Right lobe of liver (tissue), 6 donors: Measurements from ENCODE around the gene DOCK10. TPM values are rescaled to one million over a fixed set of nuclear protein-coding genes. Genes with fewer than 3 reads are reported as not detected.

Experiments
- ATAC-seq, 4 donors: fragments of 200-7000 bp; cut with Tn5 transposase; one replicate each; pipeline ENCODE4 v1.9.1; 2020; ENCODE audit warnings: mild to moderate bottlenecking in 4 of 4, moderate library complexity in 4 of 4
- DNase-seq, 3 donors: peaks; one replicate each; pipeline ENCODE4 v3.0.0-alpha.2; 2020
- H3K27ac ChIP-seq, 3 donors: fragments of 200-600 bp; one replicate each; pipeline ENCODE4 v1.8.0; 2022
- H3K27me3 ChIP-seq, 2 donors: fragments of 200-600 bp; one replicate each; pipeline ENCODE4 v1.8.0; 2022
- H3K36me3 ChIP-seq, 4 donors: fragments of 200-600 bp; sonication (generic) in 1 of 4; one replicate each; pipeline versions ENCODE4 v1.5.1 to v1.8.0; 2017 to 2022; ENCODE audit warnings: control low read depth in 1 of 4
- H3K4me1 ChIP-seq, 4 donors: fragments of 200-600 bp; sonication (generic) in 1 of 4; one replicate each; pipeline versions ENCODE4 v1.5.1 to v1.8.0; 2017 to 2022; ENCODE audit warnings: control low read depth in 1 of 4
- H3K4me3 ChIP-seq, 3 donors: fragments of 200-600 bp; one replicate each; pipeline ENCODE4 v1.8.0; 2022
- H3K9me3 ChIP-seq, 4 donors: fragments of 200-600 bp; sonication (generic) in 1 of 4; one replicate each; pipeline versions ENCODE4 v1.5.1 to v1.8.0; 2017 to 2022; ENCODE audit warnings: control low read depth in 1 of 4
- POLR2A ChIP-seq: fragments of 450-650 bp; IDR thresholded peaks from one replicate; pipeline ENCODE4 v1.6.1; 2017; ENCODE audit warnings: antibody characterized with exemption, mild to moderate bottlenecking
- WGBS: methylation state at CpG from one replicate; pipeline ENCODE4 v1.1.6; 2018; ENCODE audit warnings: low coverage, low lambda C conversion rate; ENCODE audit not compliant: insufficient coverage; ENCODE audit errors: missing lambda C conversion rate; 5-methylcytosine and 5-hydroxymethylcytosine counted together
- intact Hi-C, 2 donors: fragments of 100-400 bp; cut with DNase I; formaldehyde crosslinking; loops; one replicate each; pipeline versions ENCODE4 v1.11.2 to v1.14.1; 2022
- total RNA-seq, 6 experiments: library from RNA; depleted of rRNA in 2 of 6; stranded (reverse); fragments of >200 nt in 2 of 6; fragmentation: NEBNext Ultra II Directional in 3 of 6; extraction: Animal tissue kit (Norgen Biotek cat#: 25700) in 3 of 6; gene quantifications; one replicate each; pipeline versions ENCODE4 v1.1.0 to v1.2.4, GENCODE V29; 2016 to 2023
- TF ChIP-seq, protein P1 (sequence below), 4 donors: fragments of 200-600 bp in 3 of 4; fragments of 450-650 bp in 1 of 4; IDR thresholded peaks; one replicate each; pipeline versions ENCODE4 v1.5.1 to v1.8.0; 2016 to 2022; ENCODE audit warnings: antibody characterized with exemption in 4 of 4, mild to moderate bottlenecking in 2 of 4
- donor health status: DM: no; HTN: yes; CAD: no.
- donor health status: DM: no; HTN: no; CAD: no.
- donor health status: DM: no; HTN: no; CAD: no.
- donor health status: DM: no; HTN: yes; CAD: no.
- donor health status: DM: no; HTN: yes; CAD: no.

DOCK10 gene
- total RNA-seq, 6 experiments from 2014 or later, result 5.1 to 10.2 (median 7.1) TPM

DNA sequence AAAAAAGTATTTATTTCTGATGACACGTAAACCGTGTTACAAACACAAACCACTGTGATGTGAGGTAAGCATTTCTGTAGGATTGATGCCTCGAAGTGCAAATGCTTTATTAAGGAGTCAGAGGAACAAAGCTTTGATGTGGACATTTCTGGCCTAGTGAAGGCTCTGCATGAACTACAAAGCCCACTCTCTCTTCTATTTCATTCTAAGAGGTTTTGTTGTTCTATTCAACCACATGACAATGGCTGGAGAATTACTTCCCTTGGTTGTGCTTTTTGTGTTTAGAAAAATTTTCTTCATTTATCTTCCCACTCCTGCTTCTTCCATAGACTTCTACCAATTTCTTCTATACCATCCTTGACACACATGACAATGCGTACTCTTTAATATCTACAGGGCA lies 200.4 kb downstream of the DOCK10 start:
- intact Hi-C loops, result no loop called here
- Histone ChIP-seq H3K27ac (no peak overlapping the region), H3K36me3 (no peaks in the 10 kb centered on the region), H3K4me1 (no peaks in the 10 kb centered on the region), H3K27me3 (no peaks in the 10 kb centered on the region), H3K4me3 (no peak overlapping the region), H3K9me3 (no peaks in the 10 kb centered on the region)
- no peak for TF ChIP-seq POLR2A
- TF ChIP-seq, protein P1, sequence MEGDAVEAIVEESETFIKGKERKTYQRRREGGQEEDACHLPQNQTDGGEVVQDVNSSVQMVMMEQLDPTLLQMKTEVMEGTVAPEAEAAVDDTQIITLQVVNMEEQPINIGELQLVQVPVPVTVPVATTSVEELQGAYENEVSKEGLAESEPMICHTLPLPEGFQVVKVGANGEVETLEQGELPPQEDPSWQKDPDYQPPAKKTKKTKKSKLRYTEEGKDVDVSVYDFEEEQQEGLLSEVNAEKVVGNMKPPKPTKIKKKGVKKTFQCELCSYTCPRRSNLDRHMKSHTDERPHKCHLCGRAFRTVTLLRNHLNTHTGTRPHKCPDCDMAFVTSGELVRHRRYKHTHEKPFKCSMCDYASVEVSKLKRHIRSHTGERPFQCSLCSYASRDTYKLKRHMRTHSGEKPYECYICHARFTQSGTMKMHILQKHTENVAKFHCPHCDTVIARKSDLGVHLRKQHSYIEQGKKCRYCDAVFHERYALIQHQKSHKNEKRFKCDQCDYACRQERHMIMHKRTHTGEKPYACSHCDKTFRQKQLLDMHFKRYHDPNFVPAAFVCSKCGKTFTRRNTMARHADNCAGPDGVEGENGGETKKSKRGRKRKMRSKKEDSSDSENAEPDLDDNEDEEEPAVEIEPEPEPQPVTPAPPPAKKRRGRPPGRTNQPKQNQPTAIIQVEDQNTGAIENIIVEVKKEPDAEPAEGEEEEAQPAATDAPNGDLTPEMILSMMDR (IDR thresholded peaks at IDR 0.05), result no peak
- no peak for DNase-seq
- WGBS, result 89% methylated on average over 4 of the region's 4 CpGs
- ATAC-seq, result no peak

DNA sequence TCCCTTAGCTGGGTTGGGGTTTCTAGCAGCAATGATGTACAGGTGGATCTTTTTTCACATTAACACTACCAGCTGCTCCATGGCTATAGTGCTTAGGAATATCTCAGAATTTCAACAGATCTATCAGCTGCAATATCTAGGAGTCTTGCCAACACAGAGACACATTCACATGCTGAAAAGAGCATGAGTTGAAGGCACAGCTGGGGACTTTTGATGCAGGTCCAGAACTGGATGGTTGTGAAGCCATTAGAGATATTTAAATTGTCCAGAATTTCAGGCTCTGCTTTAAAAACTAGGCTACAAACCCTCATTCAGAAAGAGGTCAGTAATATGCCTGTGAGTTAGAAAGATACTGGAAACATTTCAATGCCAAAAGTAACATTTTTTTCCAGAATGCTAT lies 203.9 kb downstream of the DOCK10 start:
- no peak overlapping the region for H3K27ac ChIP-seq
- TF ChIP-seq, protein P1 (IDR thresholded peaks at IDR 0.05), result no peak
- DNase-seq, result no peak
- intact Hi-C loops, result no loop called here
- H3K9me3 ChIP-seq, result no peaks in the 10 kb centered on the region
- H3K4me1 ChIP-seq, result no peaks in the 10 kb centered on the region
- H3K4me3 ChIP-seq, result no peak overlapping the region
- no peaks in the 10 kb centered on the region for H3K27me3 ChIP-seq
- no peak for ATAC-seq
- H3K36me3 ChIP-seq, result no peaks in the 10 kb centered on the region

DNA sequence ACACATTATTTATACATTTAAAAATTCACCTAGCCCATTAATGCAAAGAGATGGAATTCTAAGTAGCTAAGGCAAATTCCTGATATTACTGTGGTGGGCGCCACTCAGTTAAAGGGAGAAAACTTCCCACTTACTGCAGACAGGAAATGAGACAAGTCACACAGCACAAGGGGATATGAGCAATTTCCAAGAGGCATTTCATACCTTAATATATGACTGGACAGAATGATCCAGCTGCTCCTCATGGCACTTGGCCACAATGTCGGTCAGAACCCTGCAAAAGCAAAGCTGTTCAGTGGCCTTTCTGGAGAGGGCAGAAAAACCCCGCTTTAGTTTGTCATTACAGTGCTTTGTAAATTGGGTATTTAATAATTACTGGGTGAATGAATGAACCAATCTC lies 204.7 kb downstream of the DOCK10 start:
- peak in 2 of 4 donors; percentile 60 to 62 for ATAC-seq
- intact Hi-C loops, result no loop called here

DNA sequence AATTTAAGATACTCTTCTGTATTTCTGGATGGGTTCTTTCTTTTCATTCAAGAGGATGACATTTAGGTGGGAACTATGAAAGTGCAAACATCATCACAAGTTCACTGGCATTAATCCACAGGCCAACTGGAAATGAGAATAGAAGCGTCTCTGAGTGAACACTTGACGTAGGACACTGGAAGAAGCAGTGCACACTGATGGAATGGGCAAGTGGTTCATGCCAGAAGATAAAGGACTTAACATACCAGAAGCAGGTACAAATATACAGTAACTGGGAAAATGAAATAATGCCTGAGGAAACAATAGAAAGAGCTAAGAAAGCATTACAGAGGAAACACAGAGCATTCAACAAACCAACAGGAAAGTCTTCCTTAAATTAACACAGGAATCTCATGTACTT lies 205.2 kb downstream of the DOCK10 start:
- H3K27me3 ChIP-seq, result no peaks in the 10 kb centered on the region
- ATAC-seq (no peak), DNase-seq (no peak)
- intact Hi-C loops, result no loop called here
- WGBS, result 86% methylated on average over 2 of the region's 2 CpGs
- no peak overlapping the region for H3K4me3 ChIP-seq
- TF ChIP-seq, protein P1 (IDR thresholded peaks at IDR 0.05), result no peak
- no peak for TF ChIP-seq POLR2A
- H3K36me3 ChIP-seq, result no peaks in the 10 kb centered on the region
- H3K9me3 ChIP-seq, result no peaks in the 10 kb centered on the region
- no peak overlapping the region for H3K27ac ChIP-seq
- no peaks in the 10 kb centered on the region for H3K4me1 ChIP-seq

More for the DNA sequence above, 204.7 kb downstream of the DOCK10 start:
- H3K27me3 ChIP-seq, result no peaks in the 10 kb centered on the region
- DNase-seq, result no peak
- H3K27ac ChIP-seq, result no peak overlapping the region
- no peak overlapping the region for H3K4me3 ChIP-seq
- H3K4me1 ChIP-seq, result no peaks in the 10 kb centered on the region
- H3K36me3 ChIP-seq, result no peaks in the 10 kb centered on the region
- 70% methylated on average over 3 of the region's 3 CpGs for WGBS
- TF ChIP-seq POLR2A, result no peak
- TF ChIP-seq, protein P1 (IDR thresholded peaks at IDR 0.05), result no peak
- no peaks in the 10 kb centered on the region for H3K9me3 ChIP-seq

DNA sequence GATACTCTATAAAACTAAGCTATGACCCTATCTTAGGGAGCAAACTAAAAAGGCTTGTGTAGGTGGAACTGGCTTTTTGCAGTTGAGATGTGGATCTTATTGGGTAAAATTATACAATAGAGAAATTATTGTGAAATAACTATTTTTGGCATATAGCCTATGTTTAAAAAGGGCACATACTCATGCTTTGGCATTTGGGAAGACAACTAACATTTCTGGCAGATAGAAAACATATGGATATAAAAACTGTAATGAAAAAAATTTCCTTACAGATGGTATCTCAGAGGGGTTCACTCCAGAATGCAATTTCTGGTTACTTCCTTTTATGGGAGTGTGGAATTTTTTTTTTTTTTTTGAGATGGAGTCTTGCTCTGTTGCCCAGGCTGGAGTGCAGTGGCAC lies 206.0 kb downstream of the DOCK10 start:
- H3K27ac ChIP-seq, result no peak overlapping the region
- intact Hi-C loops, result no loop called here
- ATAC-seq (no peak), DNase-seq (no peak)
- no peaks in the 10 kb centered on the region for H3K27me3 ChIP-seq
- no peak overlapping the region for H3K4me3 ChIP-seq
- TF ChIP-seq POLR2A, result no peak
- TF ChIP-seq, protein P1 (IDR thresholded peaks at IDR 0.05), result no peak
- H3K4me1 ChIP-seq, result no peaks in the 10 kb centered on the region
- no peaks in the 10 kb centered on the region for H3K9me3 ChIP-seq
- H3K36me3 ChIP-seq, result no peaks in the 10 kb centered on the region
